Heart left ventricle (tissue), 13 donors: ENCODE results near the gene MSI2.

ENCODE experiments used
- CTCF ChIP-seq, 12 donors: fragments of 200-600 bp; sonication (generic) in 4 of 12; IDR thresholded peaks; one replicate each; pipeline versions ENCODE4 v1.5.0 to v1.8.0; 2018 to 2022; ENCODE audit warnings: antibody characterized with exemption in 12 of 12, mild to moderate bottlenecking in 5 of 12
- POLR2A ChIP-seq, 2 donors: fragments of 450-650 bp; IDR thresholded peaks; one replicate each; pipeline ENCODE4 v1.6.1; 2017; ENCODE audit warnings: antibody characterized with exemption in 2 of 2, mild to moderate bottlenecking in 2 of 2, moderate library complexity in 2 of 2
- donor health status: ischemic (EF 13 %, LVEDD 7.1; RV severe dilation, severe dysfunction).
- donor health status: DM: no; HTN: yes; CAD: no.
- donor health status: DM: no; HTN: no; CAD: no.
- donor health status: ischemic (EF 25% LVEDD 6.9; RV normal size, moderate dysfunction).
- donor health status: ischemic (EF 25% LVEDD 5.7; RV mildly dilated, moderate dysfunction).
- donor health status: ischemic (EF 35%, LVEDD 5.7; RV mildly dilated, moderate dysfunction).
- donor health status: nonischemic (EF 11% LVEDD 7.7; RV severe dilation, severe dysfunction).
- donor health status: DM: yes; HTN: yes; CAD: no.
- donor health status: PGD.
- donor health status: ischemic (EF 29% LVEDD 5.4; RV normal size, mild dysfunction).
- donor health status: nonischemic (EF 23%, LVEDD 6.1; RV moderate dilation, normal function).

GRCh38 chr17:57684711-57685498 is 428.6 kb downstream of the MSI2 start:
- no peak for TF ChIP-seq CTCF (IDR thresholded peaks at IDR 0.05)
- no peak for TF ChIP-seq POLR2A (IDR thresholded peaks at IDR 0.05)
